ENCODE data around the gene MCC.

The MCC gene

GRCh38 chr5:113166261-113166660 is 322.0 kb downstream of the MCC start:
- DNase-seq, result no peak

- no peak for DNase-seq
Observed at GRCh38 chr5:113164021-113164420, 324.2 kb downstream of the MCC start.

GRCh38 chr5:113163328-113163727 is 324.9 kb downstream of the MCC start:
- DNase-seq, result no peak

- no peak for DNase-seq
Observed at GRCh38 chr5:113162770-113163169, 325.5 kb downstream of the MCC start.

GRCh38 chr5:113162208-113162607 is 326.0 kb downstream of the MCC start:
- no peak for DNase-seq

GRCh38 chr5:113161806-113162205 is 326.4 kb downstream of the MCC start:
- no peak for DNase-seq

GRCh38 chr5:113157886-113158285 is 330.4 kb downstream of the MCC start:
- no peak for DNase-seq

- no peak for DNase-seq
Observed at GRCh38 chr5:113156271-113156877, 331.9 kb downstream of the MCC start.

GRCh38 chr5:113153512-113154097 is 334.6 kb downstream of the MCC start:
- no peak for DNase-seq

- no peak for DNase-seq
Observed at GRCh38 chr5:113152380-113152740, 335.9 kb downstream of the MCC start.

GRCh38 chr5:113151641-113152379 is 336.4 kb downstream of the MCC start:
- DNase-seq, result no peak

GRCh38 chr5:113150821-113151220 is 337.4 kb downstream of the MCC start:
- DNase-seq, result no peak

GRCh38 chr5:113150221-113150620 is 338.0 kb downstream of the MCC start:
- no peak for DNase-seq

GRCh38 chr5:113147537-113147936 is 340.7 kb downstream of the MCC start:
- no peak for DNase-seq

- no peak for DNase-seq
Observed at GRCh38 chr5:113147101-113147508, 341.1 kb downstream of the MCC start.

- no peak for DNase-seq
Observed at GRCh38 chr5:113145757-113146387, 342.4 kb downstream of the MCC start.

GRCh38 chr5:113142186-113142585 is 346.1 kb downstream of the MCC start:
- DNase-seq, result no peak

- no peak for DNase-seq
Observed at GRCh38 chr5:113140837-113141671, 347.2 kb downstream of the MCC start.

- DNase-seq, result no peak
Observed at GRCh38 chr5:113133211-113133975, 354.9 kb downstream of the MCC start.

- DNase-seq, result no peak
Observed at GRCh38 chr5:113132564-113132963, 355.7 kb downstream of the MCC start.

GRCh38 chr5:113128641-113129330 is 359.5 kb downstream of the MCC start:
- DNase-seq, result no peak

- no peak for DNase-seq
Observed at GRCh38 chr5:113128082-113128481, 360.2 kb downstream of the MCC start.

Measured in NCI-H1417 treated with DMSO at 0.1 percent for 48 hours (cell line).